ENCODE data around the gene KRTAP16-1. TPM values are rescaled to one million over a fixed set of nuclear protein-coding genes. Genes with fewer than 3 reads are reported as not detected.
"Not testable (repeated sequence)": the region's sequence is repeated elsewhere in the genome, so short reads cannot be mapped to it uniquely, and the experiment has no call there.

The KRTAP16-1 gene
- total and polyA plus RNA-seq, 7 donors = not detected

DNA sequence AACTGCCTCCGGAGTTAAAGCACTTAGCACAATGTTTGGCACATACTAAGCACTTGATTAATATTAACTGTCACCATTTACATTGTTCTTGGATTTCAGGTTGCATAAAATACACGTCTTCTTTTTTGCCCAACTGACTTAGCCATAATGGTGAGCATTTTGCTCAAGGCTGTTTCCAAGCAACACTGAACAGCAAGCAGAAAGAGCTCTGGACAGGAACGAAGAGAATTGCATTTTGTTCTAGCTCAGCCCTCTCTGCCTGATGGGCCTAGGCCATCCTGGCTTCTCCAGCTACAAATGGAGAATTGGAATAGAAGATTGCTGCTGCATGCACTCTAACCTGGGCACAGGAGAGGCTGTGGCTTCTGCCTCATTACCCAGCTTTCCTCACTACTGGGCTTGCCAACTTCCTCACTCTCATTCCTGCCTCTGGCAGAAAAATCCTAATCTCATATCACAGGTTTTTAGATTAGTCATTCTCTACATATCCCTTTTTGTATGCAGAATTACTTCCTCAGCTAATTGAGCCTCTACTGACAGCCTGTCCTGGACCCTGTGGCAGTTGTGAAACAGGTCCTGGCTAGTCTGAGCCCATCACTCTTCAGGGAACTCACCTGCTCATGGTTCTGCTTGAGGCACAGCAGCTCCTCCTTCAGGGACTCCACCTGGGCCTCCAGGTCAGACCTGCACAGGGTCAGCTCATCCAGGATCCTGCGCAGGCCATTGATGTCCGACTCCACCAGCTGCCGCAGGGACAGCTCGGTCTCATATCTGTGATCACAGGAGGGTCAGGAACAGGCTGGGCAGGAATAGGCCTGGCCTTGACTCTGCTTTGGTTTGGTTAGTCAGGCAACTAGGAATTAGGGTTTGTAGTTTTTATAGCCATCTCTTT lies 39.0 kb upstream of the KRTAP16-1 start:
- H3K27me3 ChIP-seq (ENCODE audit: insufficient read depth in 3 of 3, low read length in 2 of 3) = no peaks in the 10 kb centered on the region
- intact Hi-C loops (cut with DNase I) = no loop called here
- no peaks in the 10 kb centered on the region for H3K4me1 ChIP-seq
- TF ChIP-seq, protein P1, sequence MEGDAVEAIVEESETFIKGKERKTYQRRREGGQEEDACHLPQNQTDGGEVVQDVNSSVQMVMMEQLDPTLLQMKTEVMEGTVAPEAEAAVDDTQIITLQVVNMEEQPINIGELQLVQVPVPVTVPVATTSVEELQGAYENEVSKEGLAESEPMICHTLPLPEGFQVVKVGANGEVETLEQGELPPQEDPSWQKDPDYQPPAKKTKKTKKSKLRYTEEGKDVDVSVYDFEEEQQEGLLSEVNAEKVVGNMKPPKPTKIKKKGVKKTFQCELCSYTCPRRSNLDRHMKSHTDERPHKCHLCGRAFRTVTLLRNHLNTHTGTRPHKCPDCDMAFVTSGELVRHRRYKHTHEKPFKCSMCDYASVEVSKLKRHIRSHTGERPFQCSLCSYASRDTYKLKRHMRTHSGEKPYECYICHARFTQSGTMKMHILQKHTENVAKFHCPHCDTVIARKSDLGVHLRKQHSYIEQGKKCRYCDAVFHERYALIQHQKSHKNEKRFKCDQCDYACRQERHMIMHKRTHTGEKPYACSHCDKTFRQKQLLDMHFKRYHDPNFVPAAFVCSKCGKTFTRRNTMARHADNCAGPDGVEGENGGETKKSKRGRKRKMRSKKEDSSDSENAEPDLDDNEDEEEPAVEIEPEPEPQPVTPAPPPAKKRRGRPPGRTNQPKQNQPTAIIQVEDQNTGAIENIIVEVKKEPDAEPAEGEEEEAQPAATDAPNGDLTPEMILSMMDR (IDR thresholded peaks at IDR 0.05) = no peak
- no peak overlapping the region for H3K4me3 ChIP-seq
- no peaks in the 10 kb centered on the region for H3K36me3 ChIP-seq (ENCODE audit: insufficient read depth in 1 of 2, low read depth in 1 of 2)
- ATAC-seq (no peak), DNase-seq (no peak)
- WGBS, 3 donors = 87 to 90% (median 87%) methylated on average over 7 of the region's 7 CpGs
- no peaks in the 10 kb centered on the region for H3K9me3 ChIP-seq
- H3K27ac ChIP-seq = no peak overlapping the region

DNA sequence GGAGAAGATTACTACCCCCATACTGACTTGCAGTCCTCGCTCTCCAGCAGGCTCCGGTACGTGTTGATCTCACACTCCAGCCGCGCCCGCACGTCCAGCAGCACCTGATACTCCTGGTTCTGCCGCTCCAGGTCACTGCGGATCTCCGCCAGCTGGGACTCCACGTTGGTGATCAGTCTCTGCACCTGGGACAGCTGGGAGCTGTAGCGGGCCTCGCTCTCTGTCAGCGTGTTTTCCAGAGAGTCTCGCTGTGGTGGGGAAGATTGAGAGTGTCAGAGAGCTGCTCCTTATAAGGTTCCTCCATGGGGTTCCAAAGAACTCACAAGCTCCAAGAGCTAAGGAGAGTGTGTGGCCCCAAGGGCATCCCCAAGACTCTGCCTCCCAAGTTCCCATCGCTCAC lies 37.3 kb upstream of the KRTAP16-1 start:
- H3K9me3 ChIP-seq; H3K4me3 ChIP-seq; ATAC-seq; intact Hi-C loops (cut with DNase I); H3K4me1 ChIP-seq; DNase-seq; H3K27me3 ChIP-seq (ENCODE audit: insufficient read depth in 3 of 3, low read length in 2 of 3); H3K36me3 ChIP-seq (ENCODE audit: insufficient read depth in 1 of 2, low read depth in 1 of 2); H3K27ac ChIP-seq: not testable (repeated sequence)
- 90 to 92% (median 91%) methylated on average over 15 to 16 of the region's 16 CpGs for WGBS, 3 donors

DNA sequence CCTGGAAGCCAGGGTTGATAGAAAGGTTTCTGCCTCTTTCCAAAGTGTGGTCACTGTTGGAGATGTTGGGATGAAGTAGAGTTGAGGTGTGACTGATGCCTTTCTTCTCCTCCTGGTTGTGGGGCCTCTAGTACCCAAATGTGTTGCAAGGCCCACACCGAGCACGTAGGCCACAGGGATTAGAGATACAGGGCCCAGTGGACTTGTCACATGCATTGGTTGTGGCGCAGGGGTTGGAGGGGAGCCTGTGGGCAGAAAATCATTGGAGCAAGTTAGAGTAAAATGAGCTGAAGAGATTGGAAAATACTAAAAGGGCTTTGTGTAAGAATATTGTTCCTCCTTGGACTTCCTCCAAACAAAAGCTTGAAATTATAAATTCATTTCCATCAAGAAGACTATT lies 36.9 kb upstream of the KRTAP16-1 start:
- H3K27me3 ChIP-seq (ENCODE audit: insufficient read depth in 3 of 3, low read length in 2 of 3) = no peaks in the 10 kb centered on the region
- H3K36me3 ChIP-seq (ENCODE audit: insufficient read depth in 1 of 2, low read depth in 1 of 2) = no peaks in the 10 kb centered on the region
- DNase-seq (no peak), ATAC-seq (no peak)
- H3K9me3 ChIP-seq = no peaks in the 10 kb centered on the region
- no peaks in the 10 kb centered on the region for H3K4me1 ChIP-seq
- no peak overlapping the region for H3K27ac ChIP-seq
- TF ChIP-seq, protein P1 (IDR thresholded peaks at IDR 0.05) = no peak
- H3K4me3 ChIP-seq = no peak overlapping the region
- 84 to 87% (median 85%) methylated on average over 3 of the region's 3 CpGs for WGBS, 3 donors
- intact Hi-C loops (cut with DNase I) = no loop called here

DNA sequence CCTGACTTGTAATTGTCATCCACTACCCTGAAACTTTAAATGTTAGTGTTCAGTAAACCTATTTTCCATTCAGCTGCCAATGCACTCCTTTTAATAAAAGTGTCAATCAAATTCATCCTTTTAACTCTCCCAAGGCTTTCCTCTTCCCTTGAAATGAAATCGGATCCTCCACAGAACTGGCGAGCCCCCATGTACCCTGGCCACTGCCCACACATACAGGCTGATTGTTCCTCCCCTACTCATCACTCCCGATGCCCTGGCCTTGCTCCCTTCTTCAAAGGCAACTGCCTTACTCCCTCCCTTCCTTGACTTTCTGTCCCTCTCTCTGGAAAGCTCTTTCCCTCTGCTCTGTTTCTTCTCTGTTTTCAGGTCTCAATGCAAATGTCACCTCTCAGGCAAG lies 33.9 kb upstream of the KRTAP16-1 start:
- intact Hi-C loops (cut with DNase I) = no loop called here
- H3K27ac ChIP-seq = no peak overlapping the region
- H3K36me3 ChIP-seq (ENCODE audit: insufficient read depth in 1 of 2, low read depth in 1 of 2) = no peaks in the 10 kb centered on the region
- ATAC-seq (no peak), DNase-seq (no peak)
- H3K4me3 ChIP-seq = no peak overlapping the region
- H3K4me1 ChIP-seq = no peaks in the 10 kb centered on the region
- 54 to 56% (median 54%) methylated on average over 3 of the region's 3 CpGs for WGBS, 3 donors
- no peaks in the 10 kb centered on the region for H3K27me3 ChIP-seq (ENCODE audit: insufficient read depth in 3 of 3, low read length in 2 of 3)
- TF ChIP-seq, protein P1 (IDR thresholded peaks at IDR 0.05) = no peak
- H3K9me3 ChIP-seq = no peaks in the 10 kb centered on the region

DNA sequence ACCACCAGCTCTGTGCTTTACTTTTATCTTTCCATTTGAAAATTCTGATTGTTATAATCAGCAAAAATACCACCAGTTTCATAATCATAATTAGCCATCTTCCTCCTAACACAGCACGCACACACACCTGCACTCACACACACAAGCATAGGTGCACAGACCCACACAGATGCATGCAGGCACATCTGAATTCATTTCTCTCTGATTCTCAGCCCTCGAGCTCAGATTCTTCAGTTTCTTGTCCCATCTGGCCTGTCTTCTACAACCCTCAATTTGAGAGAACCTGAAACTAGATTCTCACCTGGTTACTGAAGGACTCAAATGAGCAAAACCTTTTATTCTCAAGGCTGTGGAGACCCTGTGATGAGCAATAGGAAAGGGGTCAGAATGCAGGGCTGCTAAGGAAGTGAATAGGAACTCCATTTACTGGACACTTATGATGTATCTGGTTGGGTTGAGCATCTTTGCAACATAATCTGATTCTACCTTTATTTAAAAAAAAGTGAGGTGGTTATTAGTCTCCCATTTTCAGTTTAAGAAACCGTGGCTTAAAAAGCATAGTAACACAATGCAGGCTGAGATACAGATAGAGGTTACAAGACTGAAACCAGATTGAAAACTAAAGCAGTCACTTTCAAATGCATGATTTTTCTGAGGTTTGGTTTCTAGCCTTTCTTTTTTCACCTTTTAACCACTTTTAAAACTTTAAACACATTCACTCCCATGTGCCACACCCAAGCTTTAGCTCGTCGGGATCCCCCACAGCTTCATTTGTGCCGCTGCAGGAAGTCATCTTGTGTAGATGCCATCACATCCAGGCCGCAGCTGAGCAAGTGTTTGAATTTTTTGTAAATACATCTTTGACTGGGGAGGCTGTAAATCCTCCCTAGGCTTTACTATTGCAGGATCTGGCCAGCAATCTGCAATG lies 32.1 kb upstream of the KRTAP16-1 start:
- intact Hi-C loops (cut with DNase I) = no loop called here
- 73 to 85% (median 80%) methylated on average over 7 of the region's 7 CpGs for WGBS, 3 donors
- no peak overlapping the region for H3K27ac ChIP-seq

More for the DNA sequence above, 32.1 kb upstream of the KRTAP16-1 start:
- Histone ChIP-seq H3K9me3 (no peaks in the 10 kb centered on the region), H3K4me1 (no peaks in the 10 kb centered on the region), H3K36me3 (ENCODE audit: insufficient read depth in 1 of 2, low read depth in 1 of 2) (no peaks in the 10 kb centered on the region), H3K27me3 (ENCODE audit: insufficient read depth in 3 of 3, low read length in 2 of 3) (no peaks in the 10 kb centered on the region), H3K4me3 (no peak overlapping the region)
- no peak for DNase-seq
- TF ChIP-seq, protein P1 (IDR thresholded peaks at IDR 0.05) = no peak
- no peak for ATAC-seq

Measured in psoas muscle (tissue), 8 donors.